Measurements from ENCODE around the gene SLC25A34. TPM values are rescaled to one million over a fixed set of nuclear protein-coding genes. Genes with fewer than 3 reads are reported as not detected.

Gene SLC25A34
- total RNA-seq, 1 donor from 2014 or later, result 2.8 TPM

GRCh38 chr1:15734296-15734695, 1.8 kb upstream of the SLC25A34 start:
- Mint-ChIP-seq H3K9me3 (ENCODE audit: unreplicated experiment) (no peaks in the 10 kb centered on the region), H3K36me3 (ENCODE audit: unreplicated experiment) (peaks cover 5% of the 10 kb centered on the region), H3K27me3 (ENCODE audit: unreplicated experiment) (no peaks in the 10 kb centered on the region), H3K4me1 (ENCODE audit: unreplicated experiment) (peaks cover 4% of the 10 kb centered on the region), H3K27ac (ENCODE audit: unreplicated experiment) (no peak overlapping the region), H3K4me3 (ENCODE audit: unreplicated experiment) (no peak overlapping the region)
- TF ChIP-seq, protein P1, sequence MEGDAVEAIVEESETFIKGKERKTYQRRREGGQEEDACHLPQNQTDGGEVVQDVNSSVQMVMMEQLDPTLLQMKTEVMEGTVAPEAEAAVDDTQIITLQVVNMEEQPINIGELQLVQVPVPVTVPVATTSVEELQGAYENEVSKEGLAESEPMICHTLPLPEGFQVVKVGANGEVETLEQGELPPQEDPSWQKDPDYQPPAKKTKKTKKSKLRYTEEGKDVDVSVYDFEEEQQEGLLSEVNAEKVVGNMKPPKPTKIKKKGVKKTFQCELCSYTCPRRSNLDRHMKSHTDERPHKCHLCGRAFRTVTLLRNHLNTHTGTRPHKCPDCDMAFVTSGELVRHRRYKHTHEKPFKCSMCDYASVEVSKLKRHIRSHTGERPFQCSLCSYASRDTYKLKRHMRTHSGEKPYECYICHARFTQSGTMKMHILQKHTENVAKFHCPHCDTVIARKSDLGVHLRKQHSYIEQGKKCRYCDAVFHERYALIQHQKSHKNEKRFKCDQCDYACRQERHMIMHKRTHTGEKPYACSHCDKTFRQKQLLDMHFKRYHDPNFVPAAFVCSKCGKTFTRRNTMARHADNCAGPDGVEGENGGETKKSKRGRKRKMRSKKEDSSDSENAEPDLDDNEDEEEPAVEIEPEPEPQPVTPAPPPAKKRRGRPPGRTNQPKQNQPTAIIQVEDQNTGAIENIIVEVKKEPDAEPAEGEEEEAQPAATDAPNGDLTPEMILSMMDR (IDR thresholded peaks at IDR 0.05), result no peak
- no peak for DNase-seq (ENCODE audit: extremely low spot score, unreplicated experiment)

DNA sequence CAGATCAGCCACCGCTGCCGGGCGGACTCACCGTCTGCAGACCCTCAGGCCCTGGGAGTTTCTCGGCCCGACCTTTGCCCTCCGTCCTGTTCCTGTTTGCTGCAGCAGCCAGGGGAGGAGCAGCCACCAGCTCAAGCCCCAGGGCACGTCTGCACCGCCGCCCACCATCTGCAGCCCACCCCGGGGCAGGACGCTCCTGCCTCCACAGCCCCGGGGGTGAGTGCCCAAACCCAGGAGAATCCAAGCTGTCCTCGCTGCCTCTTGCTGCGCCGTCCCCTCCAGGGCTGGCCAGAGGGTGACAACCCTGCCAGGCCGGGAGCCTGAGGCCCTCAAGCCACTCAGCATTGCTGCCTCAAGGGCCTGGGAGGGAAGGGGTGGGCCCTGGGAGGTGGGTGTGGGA, 1.2 kb upstream of the SLC25A34 start:
- H3K9me3 Mint-ChIP-seq (ENCODE audit: unreplicated experiment), result no peaks in the 10 kb centered on the region
- no peak for DNase-seq (ENCODE audit: extremely low spot score, unreplicated experiment)
- H3K27ac Mint-ChIP-seq (ENCODE audit: unreplicated experiment), result no peak overlapping the region
- TF ChIP-seq, protein P1 (IDR thresholded peaks at IDR 0.05), result no peak
- H3K4me3 Mint-ChIP-seq (ENCODE audit: unreplicated experiment), result no peak overlapping the region
- peaks cover 5% of the 10 kb centered on the region for H3K36me3 Mint-ChIP-seq (ENCODE audit: unreplicated experiment)
- H3K4me1 Mint-ChIP-seq (ENCODE audit: unreplicated experiment), result peaks cover 4% of the 10 kb centered on the region
- no peaks in the 10 kb centered on the region for H3K27me3 Mint-ChIP-seq (ENCODE audit: unreplicated experiment)

GRCh38 chr1:15735304-15736037, 587 bp upstream of the SLC25A34 start:
- Mint-ChIP-seq H3K9me3 (ENCODE audit: unreplicated experiment) (no peaks in the 10 kb centered on the region), H3K4me1 (ENCODE audit: unreplicated experiment) (peaks cover 4% of the 10 kb centered on the region), H3K4me3 (ENCODE audit: unreplicated experiment) (no peak overlapping the region), H3K36me3 (ENCODE audit: unreplicated experiment) (peaks cover 5% of the 10 kb centered on the region), H3K27ac (ENCODE audit: unreplicated experiment) (no peak overlapping the region), H3K27me3 (ENCODE audit: unreplicated experiment) (no peaks in the 10 kb centered on the region)
- TF ChIP-seq, protein P1 (IDR thresholded peaks at IDR 0.05), result no peak
- DNase-seq (ENCODE audit: extremely low spot score, unreplicated experiment), result no peak

GRCh38 chr1:15736892-15737261, 819 bp downstream of the SLC25A34 start:
- no peak for DNase-seq (ENCODE audit: extremely low spot score, unreplicated experiment)
- H3K36me3 Mint-ChIP-seq (ENCODE audit: unreplicated experiment), result peaks cover 5% of the 10 kb centered on the region
- TF ChIP-seq, protein P1 (IDR thresholded peaks at IDR 0.05), result no peak
- H3K4me1 Mint-ChIP-seq (ENCODE audit: unreplicated experiment), result peaks cover 9% of the 10 kb centered on the region
- no peaks in the 10 kb centered on the region for H3K27me3 Mint-ChIP-seq (ENCODE audit: unreplicated experiment)
- H3K4me3 Mint-ChIP-seq (ENCODE audit: unreplicated experiment), result no peak overlapping the region
- H3K9me3 Mint-ChIP-seq (ENCODE audit: unreplicated experiment), result no peaks in the 10 kb centered on the region
- H3K27ac Mint-ChIP-seq (ENCODE audit: unreplicated experiment), result no peak overlapping the region

DNA sequence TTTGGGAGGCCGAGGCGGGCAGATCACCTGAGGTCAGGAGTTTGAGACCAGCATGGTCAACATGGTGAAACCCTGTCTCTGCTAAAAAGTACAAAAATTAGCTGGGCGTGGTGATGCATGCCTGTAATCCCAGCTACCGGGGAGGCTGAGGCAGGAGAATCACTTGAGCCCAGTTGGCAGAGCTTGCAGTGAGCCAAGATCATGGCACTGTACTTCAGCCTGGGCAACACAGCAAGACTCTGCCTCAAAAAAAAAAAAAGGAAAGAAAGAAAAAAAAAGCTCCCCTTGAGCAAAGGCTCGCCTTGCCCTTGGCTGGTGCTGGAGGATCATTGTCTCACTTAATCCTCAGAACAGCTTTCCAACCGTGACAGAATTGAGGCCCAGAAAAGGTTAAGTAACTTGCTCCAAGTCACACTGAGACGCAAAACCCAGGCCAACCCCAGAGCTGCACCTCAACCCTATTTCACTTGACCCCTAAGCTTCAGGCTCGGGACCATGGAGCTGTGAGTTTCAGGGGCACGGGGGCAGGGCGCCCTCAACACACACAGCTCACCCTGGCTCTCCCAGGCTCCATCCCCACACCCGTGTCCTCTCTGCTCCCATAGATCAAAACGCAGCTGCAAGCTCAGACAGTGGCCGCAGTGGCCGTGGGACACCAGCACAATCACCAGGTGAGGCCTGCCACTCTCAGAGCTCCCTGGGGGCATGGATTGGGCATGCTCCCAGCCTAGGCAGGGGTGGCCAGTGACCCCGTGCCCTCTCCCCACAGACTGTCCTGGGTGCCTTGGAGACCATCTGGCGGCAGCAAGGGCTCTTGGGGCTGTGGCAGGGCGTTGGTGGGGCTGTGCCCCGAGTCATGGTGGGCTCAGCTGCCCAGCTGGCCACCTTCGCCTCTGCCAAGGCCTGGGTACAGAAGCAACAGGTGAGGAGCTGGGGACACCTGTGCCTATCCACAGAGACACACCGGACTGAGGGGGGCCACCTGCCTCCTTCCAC, 1.6 kb downstream of the SLC25A34 start:
- peaks cover 9% of the 10 kb centered on the region for H3K4me1 Mint-ChIP-seq (ENCODE audit: unreplicated experiment)
- H3K27me3 Mint-ChIP-seq (ENCODE audit: unreplicated experiment), result no peaks in the 10 kb centered on the region
- H3K36me3 Mint-ChIP-seq (ENCODE audit: unreplicated experiment), result peaks cover 2% of the 10 kb centered on the region
- H3K4me3 Mint-ChIP-seq (ENCODE audit: unreplicated experiment), result no peak overlapping the region
- DNase-seq (ENCODE audit: extremely low spot score, unreplicated experiment), result no peak
- no peaks in the 10 kb centered on the region for H3K9me3 Mint-ChIP-seq (ENCODE audit: unreplicated experiment)
- TF ChIP-seq, protein P1 (IDR thresholded peaks at IDR 0.05), result no peak
- no peak overlapping the region for H3K27ac Mint-ChIP-seq (ENCODE audit: unreplicated experiment)
